ENCODE data around the gene ZRANB3. TPM values are rescaled to one million over a fixed set of nuclear protein-coding genes. Genes with fewer than 3 reads are reported as not detected.

The ZRANB3 gene
- total RNA-seq, 6 donors from 2014 or later, result 1.00 to 4.0 (median 2.0) TPM

GRCh38 chr2:135473567-135473966 is 57.5 kb downstream of the ZRANB3 start:
- Histone ChIP-seq H3K4me3 (no peak overlapping the region), H3K4me1 (no peaks in the 10 kb centered on the region), H3K27me3 (no peaks in the 10 kb centered on the region), H3K27ac (no peak overlapping the region), H3K36me3 (no peaks in the 10 kb centered on the region), H3K9me3 (no peaks in the 10 kb centered on the region)
- TF ChIP-seq POLR2AphosphoS5 (IDR thresholded peaks at IDR 0.05) (no peak), EP300 (IDR thresholded peaks at IDR 0.05) (no peak), POLR2A (IDR thresholded peaks at IDR 0.05) (no peak), CTCF (IDR thresholded peaks at IDR 0.05) (peak in 3 of 6 experiments; percentile 14 to 25 (median 17))
- ATAC-seq (ENCODE audit: low FRiP score in 2 of 2), result no peak
- WGBS, 2 donors, result 66 to 74% methylated on average over 2 of the region's 2 CpGs
- no peak for DNase-seq

- Histone ChIP-seq H3K36me3 (no peaks in the 10 kb centered on the region), H3K4me3 (no peak overlapping the region), H3K9me3 (no peaks in the 10 kb centered on the region), H3K27me3 (no peaks in the 10 kb centered on the region), H3K4me1 (no peaks in the 10 kb centered on the region), H3K27ac (no peak overlapping the region)
- DNase-seq (no peak), ATAC-seq (ENCODE audit: low FRiP score in 2 of 2) (no peak)
- no peak for TF ChIP-seq POLR2A (IDR thresholded peaks at IDR 0.05)
- TF ChIP-seq EP300 (IDR thresholded peaks at IDR 0.05), result no peak
- TF ChIP-seq POLR2AphosphoS5 (IDR thresholded peaks at IDR 0.05), result no peak
- TF ChIP-seq CTCF (IDR thresholded peaks at IDR 0.05), result no peak
Measured at GRCh38 chr2:135471106-135471505, 59.9 kb downstream of the ZRANB3 start.

- DNase-seq (no peak), ATAC-seq (ENCODE audit: low FRiP score in 2 of 2) (no peak)
- Histone ChIP-seq H3K27me3 (no peaks in the 10 kb centered on the region), H3K27ac (no peak overlapping the region), H3K4me3 (no peak overlapping the region), H3K4me1 (no peaks in the 10 kb centered on the region), H3K36me3 (no peaks in the 10 kb centered on the region), H3K9me3 (peaks cover 5 to 21% (median 19%) of the 10 kb centered on the region in 4 donors)
- TF ChIP-seq POLR2A (IDR thresholded peaks at IDR 0.05) (no peak), EP300 (IDR thresholded peaks at IDR 0.05) (no peak), POLR2AphosphoS5 (IDR thresholded peaks at IDR 0.05) (no peak), CTCF (IDR thresholded peaks at IDR 0.05) (no peak)
Measured at GRCh38 chr2:135457279-135457678, 73.7 kb downstream of the ZRANB3 start.

GRCh38 chr2:135456835-135457234 is 74.2 kb downstream of the ZRANB3 start:
- H3K4me3 ChIP-seq, result no peak overlapping the region
- DNase-seq (no peak), ATAC-seq (ENCODE audit: low FRiP score in 2 of 2) (no peak)
- H3K36me3 ChIP-seq, result no peaks in the 10 kb centered on the region
- no peak overlapping the region for H3K27ac ChIP-seq
- H3K27me3 ChIP-seq, result no peaks in the 10 kb centered on the region
- H3K9me3 ChIP-seq, result peaks cover 5 to 26% (median 21%) of the 10 kb centered on the region in 4 donors
- TF ChIP-seq EP300 (IDR thresholded peaks at IDR 0.05) (no peak), CTCF (IDR thresholded peaks at IDR 0.05) (no peak), POLR2A (IDR thresholded peaks at IDR 0.05) (no peak), POLR2AphosphoS5 (IDR thresholded peaks at IDR 0.05) (no peak)
- 97 to 100% methylated on average over 1 of the region's 1 CpG for WGBS, 2 donors
- no peaks in the 10 kb centered on the region for H3K4me1 ChIP-seq

GRCh38 chr2:135456431-135456830 is 74.6 kb downstream of the ZRANB3 start:
- no peaks in the 10 kb centered on the region for H3K27me3 ChIP-seq
- ATAC-seq (ENCODE audit: low FRiP score in 2 of 2), result no peak
- H3K36me3 ChIP-seq, result no peaks in the 10 kb centered on the region
- no peak overlapping the region for H3K27ac ChIP-seq
- TF ChIP-seq POLR2AphosphoS5 (IDR thresholded peaks at IDR 0.05) (no peak), POLR2A (IDR thresholded peaks at IDR 0.05) (no peak), CTCF (IDR thresholded peaks at IDR 0.05) (no peak), EP300 (IDR thresholded peaks at IDR 0.05) (no peak)
- H3K9me3 ChIP-seq, result peaks cover 5 to 26% (median 22%) of the 10 kb centered on the region in 4 donors
- 91 to 95% methylated on average over 2 of the region's 2 CpGs for WGBS, 2 donors
- no peak overlapping the region for H3K4me3 ChIP-seq
- no peaks in the 10 kb centered on the region for H3K4me1 ChIP-seq
- no peak for DNase-seq
